ENCODE results near the gene ATOH8.

GRCh38 chr2:85772841-85773491, 19.2 kb downstream of the ATOH8 start:
- TF ChIP-seq CTCF (IDR thresholded peaks at IDR 0.05; ENCODE audit: low read depth, low read length, poor library complexity, severe bottlenecking) (no peak), EZH2phosphoT487 (IDR thresholded peaks at IDR 0.05; ENCODE audit: borderline replicate concordance, low read length) (no peak)

Data from DOHH2 (cell line).